CD4-positive, alpha-beta T cell treated with Interleukin-17A for 1 hour (primary cell): ENCODE data around the gene FOXB2.
"Not testable (repeated sequence)": the region's sequence is repeated elsewhere in the genome, so short reads cannot be mapped to it uniquely, and the experiment has no call there.

Experiments used
- DNase-seq: peaks from one replicate; pipeline ENCODE4 v3.0.0-alpha.2; 2020

FOXB2 gene

DNA sequence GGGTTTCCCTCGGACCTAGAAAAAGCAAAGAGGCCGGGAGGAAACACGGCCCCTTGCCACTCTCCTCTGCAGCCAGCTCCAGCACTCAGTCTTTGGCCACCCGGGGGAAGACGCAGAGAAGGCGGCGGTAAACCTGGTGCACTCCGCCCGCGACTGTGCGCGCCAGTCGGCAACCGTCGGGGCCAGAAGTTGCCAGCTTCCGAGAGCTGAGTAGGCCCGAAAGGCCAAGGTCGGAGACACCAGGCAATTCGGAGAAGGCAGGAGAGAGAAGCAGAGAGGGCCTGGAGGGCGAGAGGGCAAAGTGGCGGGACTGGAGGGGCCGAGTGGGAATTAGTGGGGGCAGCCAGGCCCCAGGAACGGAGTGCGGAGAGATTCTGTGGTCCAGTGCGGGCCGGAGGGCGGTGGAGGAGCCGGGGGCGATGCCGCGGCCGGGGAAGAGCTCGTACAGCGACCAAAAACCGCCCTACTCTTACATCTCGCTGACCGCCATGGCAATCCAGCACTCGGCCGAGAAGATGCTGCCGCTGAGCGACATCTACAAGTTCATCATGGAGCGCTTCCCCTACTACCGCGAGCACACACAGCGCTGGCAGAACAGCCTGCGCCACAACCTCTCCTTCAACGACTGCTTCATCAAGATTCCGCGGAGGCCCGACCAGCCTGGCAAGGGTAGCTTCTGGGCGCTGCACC, at the start of gene FOXB2:
FOXB2 (plus strand) TSS at position 420 of the 690 bp plus-strand sequence; CDS start at position 420, 0 bp downstream.
- DNase-seq = no peak

DNA sequence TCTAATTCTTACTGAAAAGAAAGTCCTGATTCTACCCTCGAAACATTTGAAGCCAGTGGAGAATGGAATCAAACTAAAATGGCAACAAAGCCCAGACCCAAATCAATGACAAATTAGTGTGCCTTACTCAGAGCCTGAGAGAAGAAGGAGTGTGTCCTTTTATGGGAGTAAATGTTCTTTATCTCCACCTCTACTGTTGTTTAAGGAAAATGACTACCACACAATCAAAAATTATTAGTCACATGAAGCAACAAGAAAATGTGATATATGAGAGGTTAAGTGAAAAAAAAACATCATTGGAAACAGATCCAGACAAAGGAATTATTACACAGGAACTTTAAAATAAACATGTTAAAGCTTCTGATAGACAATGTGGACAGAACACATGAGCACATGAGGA, 49.7 kb upstream of the FOXB2 start:
- no peak for DNase-seq

DNA sequence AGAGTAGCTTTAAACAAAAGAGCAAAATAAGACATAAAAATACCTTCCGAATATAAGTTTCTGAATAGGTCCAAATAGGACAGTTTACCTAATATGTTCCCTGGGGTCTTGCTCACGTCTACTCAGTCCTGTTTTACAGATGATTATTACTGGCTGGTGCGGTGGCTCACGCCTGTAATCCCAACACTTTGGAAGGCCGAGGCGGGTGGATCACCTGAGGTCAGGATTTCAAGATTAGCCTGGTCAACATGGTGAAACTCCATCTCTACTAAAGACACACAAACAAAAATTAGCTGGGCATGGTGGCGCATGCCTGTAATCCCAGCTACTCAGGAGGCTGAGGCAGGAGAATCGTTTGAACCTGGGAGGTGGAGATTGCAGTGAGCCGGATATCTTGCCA, 40.6 kb upstream of the FOXB2 start:
- DNase-seq = not testable (repeated sequence)

DNA sequence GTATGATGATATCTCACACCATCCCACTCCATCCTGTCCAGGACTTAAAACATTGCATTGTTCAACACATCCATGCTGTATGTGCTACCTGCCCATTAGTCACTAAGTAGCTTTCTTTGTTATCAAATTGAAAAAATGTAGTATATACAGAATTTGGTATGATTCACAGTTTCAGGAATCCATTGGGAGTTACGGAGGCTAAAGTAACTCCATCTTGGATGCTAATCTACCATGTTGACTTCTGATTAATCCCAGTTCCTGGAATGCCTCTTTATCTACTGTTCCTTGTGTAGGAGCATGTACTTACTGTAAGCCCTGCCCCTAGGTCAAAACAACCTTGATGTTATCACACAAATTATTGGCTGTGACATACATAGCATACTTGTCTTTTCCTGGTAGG, 38.9 kb upstream of the FOXB2 start:
- no peak for DNase-seq

DNA sequence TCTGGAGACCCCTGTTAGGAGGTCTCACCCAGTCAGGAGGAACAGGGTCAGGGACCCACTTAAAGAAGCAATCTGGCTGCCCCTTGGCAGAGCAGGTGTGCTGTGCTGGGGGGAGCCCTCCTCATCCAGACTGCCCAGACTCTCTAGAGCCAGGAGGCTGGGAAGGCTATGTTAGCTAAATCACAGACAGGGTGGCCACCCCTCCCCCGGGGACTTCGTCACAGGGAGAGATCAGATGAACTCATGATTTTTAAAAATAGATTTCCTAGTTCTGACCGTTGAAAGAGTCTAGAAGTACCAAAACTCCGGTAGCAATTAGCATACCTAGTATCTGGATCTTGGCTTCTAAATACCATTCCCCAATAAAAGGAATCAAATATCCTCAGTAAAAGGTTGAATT, 35.0 kb upstream of the FOXB2 start:
- DNase-seq = no peak

DNA sequence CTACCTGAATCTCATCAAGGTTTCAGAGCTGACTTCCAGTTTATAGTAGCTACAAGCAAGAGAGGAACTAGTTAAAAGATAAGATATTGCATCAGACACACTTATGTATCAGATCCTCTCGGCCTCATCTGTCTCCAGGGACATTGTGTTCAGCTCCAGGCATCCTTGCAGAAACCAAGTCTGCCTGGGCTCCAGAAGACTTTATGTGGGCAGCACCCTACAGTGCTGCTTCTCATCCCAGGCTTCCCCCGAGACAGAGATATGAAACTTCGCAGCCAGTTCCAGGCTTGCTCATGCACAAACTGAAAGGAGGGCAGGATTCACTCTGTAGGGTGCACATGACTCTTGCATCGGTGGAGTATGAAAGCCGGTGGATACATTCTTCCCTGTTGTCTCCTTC, 33.9 kb upstream of the FOXB2 start:
- no peak for DNase-seq

DNA sequence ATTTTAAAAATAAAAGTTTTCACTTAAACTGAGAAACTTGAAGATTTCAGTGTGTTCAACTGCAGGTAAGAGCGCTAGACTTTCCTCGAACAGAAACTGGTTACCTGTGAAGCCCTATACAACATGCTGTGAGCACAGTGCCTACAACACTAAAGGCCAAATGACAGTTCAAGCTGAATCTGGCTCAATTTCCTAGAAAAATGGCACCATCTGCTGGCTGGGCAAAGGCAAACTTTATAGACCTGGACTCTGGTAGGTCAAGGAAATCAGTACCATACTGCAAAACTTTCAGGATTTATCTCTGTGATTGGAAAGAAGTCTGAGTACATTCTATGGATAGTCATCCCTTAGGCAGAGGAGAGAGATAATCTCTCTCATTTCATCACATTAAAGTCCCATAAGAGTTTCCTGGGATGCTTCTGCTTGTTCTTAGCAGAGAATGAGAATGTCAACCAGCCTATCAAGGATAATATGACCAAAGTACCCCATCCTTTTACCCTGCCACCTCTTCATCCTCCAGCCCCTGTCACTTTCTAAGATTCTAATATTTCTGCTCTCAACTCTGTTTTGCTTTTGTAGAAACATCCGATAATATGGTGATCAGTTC, 31.8 kb upstream of the FOXB2 start:
- DNase-seq = no peak

DNA sequence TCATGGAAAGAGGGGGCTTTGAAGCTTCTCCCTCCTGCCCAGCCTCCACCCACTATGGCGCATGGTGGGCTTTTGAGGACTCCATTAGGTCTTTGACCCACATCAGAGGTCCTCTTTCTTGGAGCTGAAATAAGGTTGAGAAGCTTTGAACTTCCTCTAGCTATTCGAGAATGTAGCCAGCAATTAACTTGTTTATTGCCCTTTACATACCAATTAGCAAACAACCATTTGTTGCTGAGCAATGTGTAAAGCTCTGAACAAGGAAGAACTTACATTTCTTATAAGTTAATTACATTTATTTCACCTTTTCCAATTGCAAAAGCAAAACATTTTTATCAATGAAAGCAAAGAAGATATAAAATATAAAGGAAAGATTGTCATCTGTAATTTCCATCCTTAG, 30.5 kb upstream of the FOXB2 start:
- no peak for DNase-seq

DNA sequence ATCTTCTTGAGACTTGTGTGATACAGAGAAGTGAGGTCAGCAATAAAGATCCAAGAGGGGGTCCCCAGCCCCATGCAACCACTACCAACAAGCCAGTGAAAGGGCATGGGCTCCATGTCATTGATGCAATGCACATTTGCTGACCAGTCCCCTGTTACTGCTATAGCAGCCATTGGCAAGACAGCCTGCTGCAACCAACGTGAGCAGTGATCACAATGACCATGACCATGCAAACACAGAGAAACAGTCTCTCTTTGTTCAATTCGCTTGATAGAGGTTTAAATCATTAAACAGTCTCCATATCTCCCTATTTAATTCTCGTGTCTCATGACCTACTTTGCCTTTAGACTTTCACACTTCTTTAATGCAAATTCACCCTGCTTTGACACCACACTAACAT, 30.0 kb upstream of the FOXB2 start:
- no peak for DNase-seq

DNA sequence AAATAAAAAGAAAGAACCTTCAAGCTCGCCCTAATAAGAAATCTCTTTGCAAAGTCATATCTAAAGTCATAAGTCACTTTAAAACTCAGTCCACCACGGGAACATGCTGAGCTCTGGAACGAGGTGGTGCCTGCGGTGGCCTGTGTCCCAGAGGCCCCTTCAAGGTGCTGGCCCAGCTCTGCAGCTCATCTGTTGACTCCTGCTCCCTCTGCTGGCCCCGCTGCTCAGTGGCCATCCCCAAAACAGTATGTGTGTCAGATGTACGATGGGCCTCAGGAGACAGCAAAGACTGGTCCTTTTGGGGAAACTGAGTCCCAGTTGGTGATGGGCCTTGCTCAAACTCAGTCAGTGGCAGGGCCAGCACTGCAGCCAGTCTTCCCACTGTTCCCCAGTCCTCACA, 22.8 kb upstream of the FOXB2 start:
- no peak for DNase-seq

DNA sequence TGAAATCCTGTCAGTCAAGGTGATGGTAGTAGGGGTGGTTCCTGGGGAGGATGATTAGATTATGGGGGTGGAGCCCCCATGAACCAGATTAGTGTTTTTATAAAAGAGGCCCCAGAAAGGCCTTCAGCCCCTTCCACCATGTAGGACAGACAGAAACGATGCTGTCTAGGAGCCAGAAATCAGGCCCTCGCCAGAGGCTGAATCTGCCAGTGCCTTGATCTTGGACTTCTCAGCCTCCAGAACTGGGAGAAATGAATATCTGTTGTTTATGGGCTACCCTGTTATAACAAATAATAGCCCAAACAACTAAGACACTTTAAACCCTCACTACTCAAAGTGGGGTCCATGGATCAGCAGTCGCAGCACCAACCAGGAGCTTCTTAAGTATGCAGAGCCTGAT, 20.2 kb upstream of the FOXB2 start:
- DNase-seq = no peak

DNA sequence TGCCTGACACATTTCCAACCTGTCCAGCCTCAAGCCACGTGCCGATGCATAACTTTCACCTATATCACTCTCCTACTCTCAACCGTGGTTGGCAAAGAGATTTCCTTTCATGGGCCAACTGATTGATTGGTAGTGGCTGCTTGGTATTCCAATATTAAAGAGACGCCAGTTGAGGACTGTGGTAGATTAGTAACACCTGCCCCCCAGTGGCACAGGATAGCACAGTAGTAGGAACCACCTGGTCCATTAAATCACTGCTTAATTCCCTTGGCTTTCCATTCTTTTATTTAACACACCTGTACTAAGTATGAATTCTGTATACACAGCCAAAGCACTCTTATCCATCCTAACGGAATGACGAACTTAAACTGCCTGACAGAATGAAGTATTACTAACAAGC, 19.1 kb upstream of the FOXB2 start:
- no peak for DNase-seq

DNA sequence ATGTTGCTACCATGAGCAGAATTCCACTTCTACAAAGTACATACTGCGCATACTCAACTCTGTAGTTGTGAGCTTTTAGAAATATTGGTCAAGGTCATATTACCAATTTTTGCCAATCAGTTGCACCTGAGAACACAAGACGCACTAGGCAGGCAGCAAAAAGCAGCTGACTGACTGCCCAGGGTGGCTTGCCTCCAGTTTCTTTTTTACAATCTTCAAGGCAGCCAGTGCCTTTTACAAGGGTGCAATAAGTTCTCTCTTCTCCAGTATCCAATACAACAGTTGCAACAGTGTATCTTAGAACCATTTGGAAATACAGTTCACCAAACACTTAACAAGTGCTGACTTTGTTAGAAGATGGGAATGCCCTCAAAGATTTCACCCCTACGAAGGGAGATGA, 16.1 kb upstream of the FOXB2 start:
- DNase-seq = no peak

DNA sequence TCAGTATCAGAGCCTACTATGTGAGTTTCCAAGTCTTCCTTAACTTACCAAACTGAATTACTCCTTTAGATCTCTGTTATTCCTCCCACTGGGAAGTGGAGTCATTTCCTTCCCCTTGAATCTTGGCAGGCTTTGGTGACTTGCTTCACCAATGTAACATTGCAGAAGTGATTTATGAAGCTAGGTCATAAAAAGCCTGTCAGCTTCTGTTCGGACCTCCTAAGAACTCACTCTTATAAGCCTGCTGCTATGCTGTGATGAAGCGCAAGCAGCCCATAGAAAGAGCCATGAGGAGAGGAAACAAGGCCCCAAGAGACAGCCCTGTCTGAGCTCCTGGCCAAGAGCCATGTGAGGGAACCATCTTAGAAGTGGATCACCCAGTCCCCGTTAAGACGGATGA, 14.2 kb upstream of the FOXB2 start:
- DNase-seq = no peak

DNA sequence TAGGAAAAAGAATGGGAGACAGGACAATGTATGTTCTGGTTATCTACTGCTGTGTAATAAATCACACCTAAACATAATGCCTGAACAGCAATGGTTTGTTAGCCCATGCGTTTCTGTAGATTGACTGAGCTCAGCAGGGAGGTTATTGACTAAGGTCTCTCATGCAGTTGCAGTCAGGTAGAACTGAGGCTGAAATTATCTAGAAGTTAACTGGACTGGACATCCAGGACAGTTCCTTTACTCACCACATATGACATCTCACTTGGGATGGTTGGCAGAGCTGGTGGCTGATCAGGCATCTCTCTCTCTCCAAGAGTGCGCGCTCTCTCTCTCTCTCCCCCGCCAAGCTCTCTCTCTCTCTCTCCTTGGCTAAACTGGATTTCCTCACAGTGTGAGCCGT, 8.9 kb upstream of the FOXB2 start:
- no peak for DNase-seq

DNA sequence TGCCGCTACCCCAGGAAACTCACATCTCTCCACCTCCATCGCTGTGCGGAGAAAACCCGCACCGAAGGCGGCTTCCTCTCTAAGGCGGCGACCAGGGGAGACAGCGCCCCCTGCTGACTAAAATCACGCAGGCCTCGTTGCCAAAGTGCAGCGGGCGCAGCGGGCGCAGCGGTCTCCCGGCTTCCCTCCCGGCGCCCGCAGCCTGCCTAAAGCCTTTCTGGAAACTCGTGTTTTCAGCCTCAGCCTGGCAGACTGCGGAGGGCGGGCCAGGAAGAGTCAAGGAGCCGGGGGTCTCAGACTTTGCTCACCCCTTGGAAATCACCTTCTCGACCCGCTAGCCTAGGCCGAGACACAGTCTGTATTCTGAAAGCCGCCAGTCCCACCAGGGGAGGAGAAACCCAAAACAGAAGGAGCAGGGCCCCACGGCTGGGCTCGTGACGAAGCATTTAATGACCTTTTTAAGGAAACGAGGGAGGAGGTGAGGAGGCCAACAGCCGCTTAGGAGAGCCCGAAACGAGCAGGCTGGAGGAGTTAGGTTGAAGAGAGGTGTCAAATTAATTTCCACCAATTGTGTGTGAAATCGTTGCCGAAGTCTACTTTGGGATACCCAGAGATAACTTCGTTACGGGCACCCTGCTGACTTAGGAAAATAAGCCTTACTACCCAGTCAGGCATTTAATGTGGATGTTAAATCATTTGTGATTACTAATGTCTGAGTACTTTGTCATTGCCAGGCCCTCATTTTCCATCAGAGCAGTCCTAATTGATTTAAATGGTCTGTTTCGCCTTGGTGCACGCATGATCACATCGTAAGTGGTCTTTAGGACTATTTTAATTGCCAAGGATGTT, 7.3 kb upstream of the FOXB2 start:
- peak; percentile 48 for DNase-seq

DNA sequence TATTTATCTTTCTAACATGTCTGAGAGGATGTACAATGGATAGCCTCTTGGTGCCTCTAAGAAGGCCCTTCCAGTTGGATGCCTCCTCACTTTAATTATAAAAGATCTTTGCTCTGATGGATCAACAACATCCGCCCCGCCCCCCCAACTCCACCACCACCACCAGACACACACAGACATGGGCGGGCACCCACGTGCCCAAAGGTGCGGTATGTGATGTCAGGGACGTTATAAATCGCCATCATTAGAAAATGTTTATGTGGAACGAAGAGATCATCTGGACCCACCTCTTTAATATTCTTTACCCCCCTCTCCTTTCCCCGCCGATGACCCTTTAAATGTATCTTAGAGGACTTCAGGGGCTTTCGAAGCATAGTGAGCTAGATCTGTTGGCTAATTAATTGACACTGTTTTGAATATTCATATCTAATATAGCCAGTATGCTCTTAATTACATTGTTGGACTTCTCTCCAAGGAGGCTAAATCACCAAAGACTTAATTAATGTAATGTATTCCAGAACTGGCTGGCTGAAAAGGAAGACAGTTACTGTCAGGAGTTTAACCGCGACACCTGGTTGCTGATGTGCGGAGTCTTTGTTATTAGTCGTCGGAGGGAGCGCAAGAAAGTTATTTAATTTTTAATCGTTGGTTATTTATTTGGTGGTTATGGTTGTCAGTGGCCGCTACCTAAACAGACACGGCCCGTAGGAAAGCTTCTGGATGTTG, 6.1 kb upstream of the FOXB2 start:
- no peak for DNase-seq

DNA sequence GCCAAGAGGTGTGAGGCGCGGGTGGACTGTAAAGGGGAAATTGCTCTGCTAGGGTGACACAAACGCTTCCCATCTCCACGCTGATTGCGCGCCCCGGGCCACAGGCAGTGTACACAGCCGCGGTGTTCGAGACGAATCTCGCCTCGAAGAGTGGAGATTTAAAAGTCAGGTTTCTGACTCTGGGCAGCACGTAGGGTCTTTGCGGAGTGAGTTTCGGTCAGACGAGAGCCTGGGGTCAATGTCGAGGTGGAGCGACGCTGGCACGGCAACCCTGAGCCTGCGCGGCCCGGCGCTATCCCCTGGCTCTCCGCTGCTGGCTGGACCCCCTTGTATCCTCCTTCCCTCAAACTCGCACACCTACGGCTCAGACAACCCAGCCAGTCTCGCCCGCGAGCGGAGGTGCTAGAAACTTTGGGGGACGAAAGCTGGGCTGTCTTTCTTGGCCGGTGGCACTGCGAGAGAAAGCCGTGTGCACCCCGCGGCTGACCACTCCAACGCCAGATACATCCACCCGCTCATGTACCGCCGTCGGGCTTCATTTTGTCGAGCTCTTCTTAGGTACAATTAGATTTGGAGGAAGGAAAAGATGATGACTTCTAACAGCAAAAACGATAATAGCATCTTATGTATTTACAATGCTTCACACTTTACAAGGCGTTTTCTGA, 5.4 kb upstream of the FOXB2 start:
- DNase-seq = no peak

DNA sequence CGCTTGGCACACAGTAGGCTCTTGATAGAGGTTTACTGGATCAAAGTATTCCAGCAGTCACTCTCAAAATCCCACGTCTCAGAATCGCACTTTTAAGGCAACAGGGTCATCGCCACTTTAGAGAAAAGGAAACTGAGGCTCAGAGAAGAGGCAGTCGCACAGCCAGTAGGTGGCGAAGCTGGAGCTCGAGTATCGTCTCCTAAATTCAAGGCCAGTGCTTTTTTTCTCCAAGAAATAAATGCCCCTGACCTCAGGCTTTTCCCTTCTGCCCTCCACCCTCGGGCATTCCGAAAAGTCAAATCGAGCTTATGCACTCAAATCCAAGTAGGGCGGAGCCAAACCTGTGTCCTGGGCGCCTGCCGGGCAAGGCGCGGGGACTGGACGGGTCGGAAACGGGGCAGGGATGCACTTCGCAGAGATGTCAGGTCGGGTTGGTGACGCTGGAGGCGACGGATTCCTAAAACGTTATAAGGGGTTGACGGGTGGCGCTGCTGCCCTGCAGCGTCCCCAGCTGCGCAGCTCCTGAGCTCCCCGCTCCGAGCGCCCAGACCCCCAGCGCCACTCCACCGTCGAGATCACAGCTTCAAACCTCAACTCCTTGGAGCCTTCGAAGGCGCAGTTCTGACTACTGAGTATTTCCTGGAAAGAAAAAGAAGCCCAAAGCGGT, 4.7 kb upstream of the FOXB2 start:
- DNase-seq = no peak

DNA sequence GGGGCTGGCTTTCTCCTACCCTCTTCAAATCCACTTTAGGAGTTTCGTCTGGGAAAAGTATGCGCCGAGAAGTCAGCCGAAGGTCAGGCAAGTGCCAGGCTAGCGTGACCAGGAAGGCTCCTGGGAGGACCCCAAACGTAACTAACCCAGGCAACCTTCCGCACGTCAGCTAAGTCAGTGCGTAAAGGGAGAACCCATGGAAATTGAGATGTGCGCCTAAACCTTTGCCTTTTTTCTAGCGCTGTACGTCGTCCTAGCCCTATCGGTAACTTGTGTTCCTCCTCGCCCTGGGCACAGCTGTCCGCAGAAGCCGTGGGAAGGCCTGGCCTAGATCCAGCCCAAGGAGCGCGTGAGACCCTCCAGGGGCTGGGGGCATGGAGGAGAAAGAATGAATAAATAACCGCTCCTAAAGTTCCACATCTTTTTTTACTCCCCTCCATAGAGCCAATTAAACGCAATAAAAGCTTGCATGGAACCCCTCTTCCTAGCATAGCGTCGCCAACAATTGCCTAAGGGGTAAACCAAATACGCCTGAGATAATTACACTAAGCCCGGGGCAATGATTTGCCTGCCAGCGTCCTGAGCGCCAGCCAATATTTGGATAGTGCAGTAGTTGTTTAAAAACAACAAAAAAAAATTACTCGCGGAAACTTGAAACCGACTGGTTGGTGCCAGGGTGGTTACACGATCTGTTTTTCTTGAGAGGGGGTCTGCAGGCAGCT, 4.0 kb upstream of the FOXB2 start:
- no peak for DNase-seq

DNA sequence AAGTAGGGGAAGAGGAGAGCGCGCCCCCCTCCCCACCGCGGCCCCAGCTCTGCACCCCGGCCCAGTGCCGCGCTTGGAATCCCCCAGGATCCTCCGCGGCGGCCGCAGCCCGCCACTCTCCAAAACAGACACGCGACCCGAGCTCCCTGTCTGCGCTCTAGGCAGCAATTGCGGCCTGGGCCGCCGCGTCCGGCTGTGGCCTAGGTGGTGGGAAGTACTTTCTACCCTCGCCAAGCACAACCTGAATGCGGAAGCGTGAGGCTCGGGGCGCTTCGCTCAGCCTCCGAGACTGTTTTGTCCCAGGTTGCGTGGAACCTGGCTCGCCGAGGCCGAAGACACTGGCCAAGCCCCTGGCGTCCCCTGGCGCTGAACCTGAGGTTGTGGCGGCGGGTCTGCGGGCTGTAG, 3.3 kb upstream of the FOXB2 start:
- DNase-seq = no peak
